Calu3 (cell line): ENCODE data around the gene C2CD3. TPM values are rescaled to one million over a fixed set of nuclear protein-coding genes. Genes with fewer than 3 reads are reported as not detected.

Experiments
- BruUV-seq: library from RNA; stranded (reverse); fragments of 400-500 nt; replicated peaks from 2 replicates; lab custom pipeline; 2021; lab: Mats Ljungman, UMichigan
- CTCF ChIA-PET: fragments of 300-600 bp; sonication (Branson Sonifier 250); formaldehyde crosslinking; loops from one replicate; lab custom pipeline; 2022; ENCODE audit warnings: antibody characterized with exemption; lab: Charles Lee
- DNase-seq: peaks from one replicate; pipeline ENCODE4 v3.0.0; 2022
- H3K27ac Mint-ChIP-seq: one replicate; pipeline ENCODE4 v1.8.0; 2022; ENCODE audit warnings: mixed read lengths; ENCODE audit not compliant: unreplicated experiment
- H3K27me3 Mint-ChIP-seq: one replicate; pipeline ENCODE4 v1.8.0; 2022; ENCODE audit warnings: mixed read lengths; ENCODE audit not compliant: unreplicated experiment
- H3K36me3 Mint-ChIP-seq: one replicate; pipeline ENCODE4 v1.8.0; 2022; ENCODE audit warnings: mild to moderate bottlenecking, moderate library complexity, mixed read lengths; ENCODE audit not compliant: insufficient read depth, unreplicated experiment
- H3K4me1 Mint-ChIP-seq: one replicate; pipeline ENCODE4 v1.8.0; 2022; ENCODE audit warnings: mild to moderate bottlenecking, low read depth, mixed read lengths; ENCODE audit not compliant: unreplicated experiment
- H3K4me3 Mint-ChIP-seq: one replicate; pipeline ENCODE4 v1.8.0; 2022; ENCODE audit warnings: mild to moderate bottlenecking, low read depth, moderate library complexity, mixed read lengths; ENCODE audit not compliant: unreplicated experiment
- H3K9me3 Mint-ChIP-seq: one replicate; pipeline ENCODE4 v1.8.0; 2022; ENCODE audit warnings: low read depth, mixed read lengths; ENCODE audit not compliant: unreplicated experiment
- CTCF ChIP-seq: fragments of 200-600 bp; IDR thresholded peaks from one replicate; pipeline ENCODE4 v1.8.0; 2022; ENCODE audit warnings: antibody characterized with exemption; ENCODE audit not compliant: unreplicated experiment
- intact Hi-C: fragments of 100-400 bp; cut with micrococcal nuclease; formaldehyde crosslinking; loops from one replicate; pipeline ENCODE4 v1.10.0; 2022; ENCODE audit not compliant: unreplicated experiment
- total RNA-seq: library from RNA; stranded (reverse); gene quantifications from 2 replicates; pipeline ENCODE4 v1.2.3, GENCODE V29; 2022

Gene C2CD3
- total RNA-seq, 1 experiment from 2014 or later, result 26.9 TPM

DNA sequence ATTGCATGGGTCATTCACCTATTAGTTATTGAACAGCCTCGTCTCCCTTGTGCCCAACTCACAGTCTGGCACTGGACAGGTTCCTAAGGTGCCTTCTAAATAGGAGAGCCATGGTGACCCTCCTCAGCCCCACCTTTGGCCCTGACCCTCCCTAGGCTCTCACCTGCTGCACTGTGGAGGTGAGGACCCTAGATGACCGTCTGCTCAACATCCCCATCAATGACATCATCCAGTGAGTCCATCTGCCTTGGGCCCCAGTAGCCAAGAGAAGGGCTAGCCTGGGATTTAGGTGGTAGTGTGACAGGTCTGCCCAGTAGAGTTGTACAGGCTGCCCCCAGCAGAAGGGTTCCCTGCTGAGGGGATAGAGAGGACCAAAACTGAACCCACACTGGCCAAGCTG, 201.7 kb downstream of the C2CD3 start:
- Mint-ChIP-seq H3K9me3 (no peaks in the 10 kb centered on the region), H3K4me3 (no peak overlapping the region), H3K27ac (no peak overlapping the region), H3K27me3 (no peaks in the 10 kb centered on the region), H3K4me1 (peaks cover 5% of the 10 kb centered on the region), H3K36me3 (no peaks in the 10 kb centered on the region)
- CTCF ChIA-PET, result interaction anchor here (0.6 kb wide), 1 partner anchor 167 kb away, joined by 3 read pairs; no protein-coding TSS in a partner anchor
- TF ChIP-seq CTCF, result no peak
- DNase-seq, result no peak
- intact Hi-C loops, result loop anchor here (10.0 kb wide), 1 partner anchor 206 kb away; the partner anchor contains the start of genes C2CD3 and PPME1
- no TSS peak for BruUV-seq

- no peaks in the 10 kb centered on the region for H3K36me3 Mint-ChIP-seq
- intact Hi-C loops, result loop anchor here (10.0 kb wide), 1 partner anchor 206 kb away; the partner anchor contains the start of genes C2CD3 and PPME1
- CTCF ChIA-PET, result no interaction called here
- no peaks in the 10 kb centered on the region for H3K27me3 Mint-ChIP-seq
- TF ChIP-seq CTCF, result no peak
- BruUV-seq, result no TSS peak
- H3K4me3 Mint-ChIP-seq, result no peak overlapping the region
- H3K9me3 Mint-ChIP-seq, result no peaks in the 10 kb centered on the region
- no peak overlapping the region for H3K27ac Mint-ChIP-seq
- no peak for DNase-seq
- H3K4me1 Mint-ChIP-seq, result peaks cover 9% of the 10 kb centered on the region
Measured at GRCh38 chr11:73968356-73968966, 202.3 kb downstream of the C2CD3 start.

DNA sequence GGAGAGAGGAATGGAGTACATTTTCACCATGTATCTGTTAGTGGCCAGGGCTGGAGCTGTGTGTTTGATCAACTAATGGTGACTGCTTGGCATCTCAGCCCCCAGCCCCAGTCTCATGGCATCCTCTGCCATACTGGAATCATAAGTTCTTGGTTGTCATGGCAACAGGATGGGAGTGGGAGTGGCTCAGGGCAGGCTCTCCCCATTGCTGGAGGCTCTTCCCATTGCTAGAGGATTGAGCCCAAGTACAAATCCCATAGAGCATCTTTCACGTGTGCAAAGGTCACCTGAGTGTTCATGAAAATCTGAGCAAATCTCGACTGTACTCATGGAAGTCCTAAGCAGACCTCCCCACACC, 205.1 kb downstream of the C2CD3 start:
- Mint-ChIP-seq H3K4me3 (no peak overlapping the region), H3K36me3 (no peaks in the 10 kb centered on the region), H3K4me1 (peaks cover 9% of the 10 kb centered on the region), H3K27ac (no peak overlapping the region), H3K27me3 (no peaks in the 10 kb centered on the region), H3K9me3 (no peaks in the 10 kb centered on the region)
- no peak for DNase-seq
- intact Hi-C loops, result loop anchor here (2.0 to 10.0 kb wide), 2 partner anchors 125 to 209 kb away; partner anchors contain the start of genes C2CD3 and PPME1
- no peak for TF ChIP-seq CTCF
- CTCF ChIA-PET, result no interaction called here
- no TSS peak for BruUV-seq

- H3K9me3 Mint-ChIP-seq, result no peaks in the 10 kb centered on the region
- no peaks in the 10 kb centered on the region for H3K27me3 Mint-ChIP-seq
- CTCF ChIA-PET, result no interaction called here
- intact Hi-C loops, result loop anchor here (2.0 to 10.0 kb wide), 2 partner anchors 126 to 210 kb away; partner anchors contain the start of genes C2CD3 and PPME1
- no peaks in the 10 kb centered on the region for H3K36me3 Mint-ChIP-seq
- peaks cover 9% of the 10 kb centered on the region for H3K4me1 Mint-ChIP-seq
- no TSS peak for BruUV-seq
- no peak for DNase-seq
- H3K27ac Mint-ChIP-seq, result no peak overlapping the region
- TF ChIP-seq CTCF, result no peak
- no peak overlapping the region for H3K4me3 Mint-ChIP-seq
Measured at GRCh38 chr11:73965076-73965763, 205.6 kb downstream of the C2CD3 start.
